GM19025 (cell line): Measurements from ENCODE around the gene TSPAN6.

Experiments used
- ATAC-seq: cut with Tn5 transposase; IDR thresholded peaks from one replicate; pipeline ENCODE4 v1.9.1; 2021; ENCODE audit warnings: mild to moderate bottlenecking, low read depth, moderate library complexity; ENCODE audit not compliant: unreplicated experiment

The TSPAN6 gene

DNA sequence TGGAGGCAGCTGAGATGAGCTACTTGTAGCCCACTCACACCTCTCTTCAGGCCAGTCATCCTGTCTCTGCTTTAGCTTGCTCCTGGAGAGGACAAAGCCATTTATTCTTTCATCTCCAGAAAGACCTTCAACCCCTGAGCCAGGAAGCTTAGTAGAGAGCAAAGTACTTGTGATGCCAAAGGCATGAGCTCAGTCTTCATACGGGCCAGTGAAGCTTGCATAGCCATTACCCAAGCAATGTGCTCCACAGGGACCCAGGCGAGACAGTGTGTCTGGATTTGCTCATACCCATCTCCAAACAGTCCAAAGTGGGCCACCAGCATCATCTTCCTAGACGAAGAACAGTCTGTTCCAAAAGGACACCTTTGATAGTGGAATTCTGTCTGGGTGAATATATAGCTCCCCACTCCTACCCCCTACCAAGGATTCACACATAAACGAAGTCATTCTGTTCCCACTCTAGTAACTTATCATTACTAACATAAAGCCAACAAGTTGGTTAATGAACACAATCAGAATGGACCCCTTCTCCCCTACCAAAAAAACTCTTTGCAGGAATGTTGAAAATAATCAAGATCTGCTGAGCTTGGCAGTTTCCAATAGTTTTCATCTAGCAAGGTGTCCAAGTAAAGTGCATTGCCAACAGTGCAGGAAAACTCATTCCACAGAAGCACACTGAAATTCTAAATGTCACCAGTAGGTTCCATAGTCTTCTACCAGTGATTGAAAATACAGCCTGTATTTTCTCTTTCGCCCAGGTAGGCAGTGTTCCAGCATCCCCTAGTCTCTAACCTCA is 45.2 kb downstream of the TSPAN6 start:
- no peak for ATAC-seq

DNA sequence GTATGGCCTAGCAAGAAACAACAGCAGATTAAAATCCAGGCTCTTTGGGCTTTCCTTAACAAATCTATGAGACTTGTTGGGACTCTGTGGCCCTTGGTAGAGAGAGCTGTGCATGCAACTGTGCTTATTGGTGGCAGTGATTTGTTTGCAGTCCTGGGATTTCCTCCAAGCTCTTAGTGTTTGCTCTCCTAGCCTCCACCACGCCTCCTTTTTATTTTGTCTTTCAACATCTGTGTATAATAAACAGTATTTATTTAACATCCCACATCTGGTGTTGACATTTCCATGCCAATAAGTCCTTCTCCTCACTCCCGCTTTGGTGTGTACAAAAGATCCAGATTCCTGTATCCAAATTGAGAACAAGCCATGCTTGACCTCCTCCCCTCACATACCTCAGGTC is 48.7 kb downstream of the TSPAN6 start:
- ATAC-seq: no peak

DNA sequence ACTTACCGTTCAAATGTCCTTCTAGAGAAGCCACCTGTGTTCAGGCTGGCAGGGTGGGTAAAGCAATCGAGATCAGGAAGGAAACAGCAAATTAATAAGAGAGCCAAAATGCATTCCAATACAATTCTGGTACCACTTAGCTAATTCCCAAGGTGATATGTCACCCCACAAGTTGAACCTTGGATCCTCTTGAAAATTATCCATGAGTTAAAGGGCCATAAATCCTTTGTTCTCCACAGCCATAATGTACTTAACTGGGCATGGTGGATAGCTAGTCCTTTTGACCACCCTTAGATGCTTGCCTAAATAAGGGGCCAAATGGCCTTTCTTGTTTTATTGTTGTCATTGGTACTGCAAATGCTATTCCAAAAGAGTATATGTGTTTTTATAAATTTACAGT is 49.9 kb downstream of the TSPAN6 start:
- ATAC-seq: no peak

DNA sequence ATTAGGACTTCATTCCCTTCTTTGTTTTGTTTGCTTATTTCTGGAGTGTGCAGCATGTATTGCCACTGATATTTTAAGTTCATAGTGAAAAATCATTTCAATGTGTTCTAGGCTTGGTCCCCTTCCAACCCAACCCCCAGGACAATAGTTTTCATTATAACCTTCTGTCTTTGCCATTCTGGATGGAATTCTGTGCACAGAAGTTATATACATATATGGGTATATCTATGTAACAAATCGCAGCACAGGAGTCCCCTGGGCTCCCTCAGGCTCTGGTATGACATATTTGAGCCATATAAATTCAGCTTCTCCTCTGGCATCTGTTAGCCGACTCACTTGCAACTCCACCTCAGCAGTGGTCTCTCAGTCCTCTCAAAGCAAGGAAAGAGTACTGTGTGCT is 52.0 kb downstream of the TSPAN6 start, which contains the start of gene TNMD:
TNMD (plus strand) TSS at position 326 of the 400 bp plus-strand sequence. CDS start 83 bp downstream, outside the sequence.
- ATAC-seq: no peak
